Stimulated activated CD4-positive, alpha-beta T cell treated with anti-CD3 and anti-CD28 coated beads, Interleukin-15, amount 100 ng/mL, for 24 hours (primary cell): ENCODE results near the gene PLEKHA7.
A peak's percentile ranks its signal among the peaks of the same experiment; 100 is the strongest.
"Not testable (repeated sequence)": the region's sequence is repeated elsewhere in the genome, so short reads cannot be mapped to it uniquely, and the experiment has no call there.

Experiments
- DNase-seq: peaks from one replicate; pipeline ENCODE4 v3.0.0-alpha.2; 2020

Gene PLEKHA7

GRCh38 chr11:16935518-16936302 is 78.5 kb downstream of the PLEKHA7 start:
- peak; percentile 52 for DNase-seq

GRCh38 chr11:16933756-16934603 is 80.2 kb downstream of the PLEKHA7 start:
- no peak for DNase-seq

GRCh38 chr11:16933291-16933690 is 80.9 kb downstream of the PLEKHA7 start:
- DNase-seq: no peak

DNA sequence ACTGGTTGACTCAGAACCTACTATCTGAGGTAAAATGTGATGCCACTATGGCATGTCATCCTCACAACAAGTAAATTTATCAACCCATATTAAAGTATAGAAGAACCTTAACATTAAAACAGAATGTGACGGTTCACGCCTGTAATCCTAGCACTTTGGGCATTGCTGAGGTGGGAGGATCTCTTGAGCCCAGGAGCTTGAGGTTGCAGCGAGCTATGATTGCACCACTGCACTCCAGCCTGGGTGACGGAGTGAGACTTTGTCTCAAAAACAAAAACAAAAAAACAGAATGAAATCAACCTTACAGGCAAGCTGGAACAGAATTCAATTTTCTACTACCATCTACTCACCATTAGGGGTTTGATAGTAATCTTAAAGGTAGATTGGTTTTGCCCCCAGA is 86.2 kb downstream of the PLEKHA7 start:
- DNase-seq: no peak

GRCh38 chr11:16926883-16927626 is 87.2 kb downstream of the PLEKHA7 start:
- DNase-seq: no peak

DNA sequence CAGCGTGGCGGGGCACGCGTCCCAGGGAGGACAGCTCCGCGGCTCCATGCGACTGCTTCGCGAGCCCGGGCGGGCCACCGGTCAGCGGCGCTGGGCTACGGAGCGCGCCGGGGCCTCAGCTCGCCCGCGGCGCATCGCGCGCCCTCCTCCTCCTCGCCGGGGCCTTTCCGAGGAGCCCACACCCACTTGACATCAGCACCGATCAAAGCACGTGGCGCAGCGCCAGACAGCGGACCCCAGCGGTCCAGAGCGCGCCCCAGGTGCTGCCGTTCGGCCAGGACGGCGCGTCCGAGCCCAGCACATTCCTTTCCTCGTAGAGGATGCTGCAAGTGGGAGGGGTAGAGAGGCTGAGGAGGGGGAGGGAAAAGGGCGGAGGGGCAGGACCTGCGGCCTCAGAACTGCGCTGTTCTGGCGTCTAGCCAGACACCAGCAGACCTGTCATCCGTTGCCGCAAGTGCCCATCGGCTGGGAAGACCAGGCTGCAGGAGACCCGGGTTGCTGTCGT is 88.6 kb downstream of the PLEKHA7 start:
- DNase-seq: peak; percentile 46

DNA sequence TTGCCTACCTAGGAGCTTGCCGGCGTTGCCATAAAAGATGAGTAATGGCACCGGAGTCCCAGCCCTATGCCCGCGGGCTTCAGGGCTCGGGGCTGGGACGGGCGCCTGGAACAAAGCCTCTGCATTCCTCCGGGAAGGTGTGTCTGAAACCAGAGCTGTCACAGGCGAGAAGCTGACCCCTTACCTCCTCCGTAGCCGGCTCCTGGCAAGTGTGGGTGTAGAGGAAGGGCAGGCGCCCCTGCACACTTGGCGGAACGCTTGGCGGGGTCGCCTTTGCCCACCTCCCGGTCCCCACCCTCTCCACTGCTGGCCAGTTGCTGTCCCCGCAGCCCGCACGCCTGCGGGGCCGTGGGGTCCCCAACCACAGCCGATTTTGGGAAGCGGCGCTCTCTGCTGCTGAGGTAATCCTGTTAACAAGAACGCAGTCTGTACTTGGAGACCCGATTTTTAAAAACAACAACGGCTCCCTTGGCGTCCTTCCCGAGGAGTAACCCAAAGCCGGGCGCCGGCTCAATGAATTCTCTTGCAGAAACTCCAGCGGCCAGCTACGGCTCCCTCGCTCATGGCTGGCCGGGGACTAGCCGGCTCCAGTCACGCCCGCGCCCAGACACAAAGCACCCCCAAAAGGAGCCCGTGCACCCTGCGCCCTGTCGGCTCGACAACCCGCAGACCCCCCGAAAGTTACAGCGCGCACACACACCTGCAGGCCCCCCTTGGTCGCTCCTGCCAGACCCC is 89.2 kb downstream of the PLEKHA7 start:
- DNase-seq: no peak

- peak; percentile 31 for DNase-seq
Observed at GRCh38 chr11:16924462-16924825, 89.8 kb downstream of the PLEKHA7 start.

GRCh38 chr11:16923987-16924386 is 90.2 kb downstream of the PLEKHA7 start:
- no peak for DNase-seq

GRCh38 chr11:16921668-16922067 is 92.5 kb downstream of the PLEKHA7 start:
- DNase-seq: no peak

- no peak for DNase-seq
Observed at GRCh38 chr11:16921019-16921418, 93.2 kb downstream of the PLEKHA7 start.

DNA sequence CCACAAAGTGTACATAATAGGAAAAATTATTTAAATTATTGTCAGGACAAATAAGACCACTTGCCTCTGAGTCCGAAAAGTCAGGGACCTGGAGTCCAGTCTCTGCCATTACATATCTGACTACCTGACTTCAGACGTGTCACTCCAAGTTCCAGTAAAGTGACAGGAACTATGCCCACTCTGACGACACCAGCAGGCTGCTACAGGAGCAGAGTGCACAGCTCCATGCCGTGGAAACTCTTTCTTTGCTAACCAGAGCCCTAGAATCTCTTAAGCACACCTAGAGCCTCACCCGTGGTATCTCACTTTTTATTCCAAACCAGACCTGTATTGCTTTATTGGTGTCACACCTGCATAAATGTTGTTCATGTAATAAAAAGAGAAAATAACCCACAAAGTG is 93.7 kb downstream of the PLEKHA7 start:
- DNase-seq: no peak

- DNase-seq: not testable (repeated sequence)
Observed at GRCh38 chr11:16918543-16919182, 95.6 kb downstream of the PLEKHA7 start.

DNA sequence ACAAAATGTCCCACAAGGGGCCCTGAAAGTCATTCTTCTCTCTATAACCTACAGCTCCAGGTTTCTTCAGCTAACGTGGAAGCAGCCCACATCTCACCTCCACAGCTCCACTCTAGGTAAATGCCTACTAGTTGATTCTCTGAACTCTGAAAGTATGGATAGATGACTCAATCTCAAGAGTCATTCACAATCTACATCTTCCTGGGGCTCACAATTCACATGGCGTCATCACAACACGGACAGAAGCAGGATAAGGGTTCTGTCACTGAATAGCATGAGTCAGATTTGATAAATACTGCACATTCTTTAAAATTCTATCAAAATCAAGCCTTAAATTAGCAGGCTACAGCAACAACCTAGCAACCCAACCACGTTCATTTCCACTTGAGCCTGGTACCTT is 96.3 kb downstream of the PLEKHA7 start:
- DNase-seq: no peak

GRCh38 chr11:16912692-16913111 is 101.5 kb downstream of the PLEKHA7 start:
- no peak for DNase-seq

GRCh38 chr11:16911658-16912057 is 102.6 kb downstream of the PLEKHA7 start:
- no peak for DNase-seq

DNA sequence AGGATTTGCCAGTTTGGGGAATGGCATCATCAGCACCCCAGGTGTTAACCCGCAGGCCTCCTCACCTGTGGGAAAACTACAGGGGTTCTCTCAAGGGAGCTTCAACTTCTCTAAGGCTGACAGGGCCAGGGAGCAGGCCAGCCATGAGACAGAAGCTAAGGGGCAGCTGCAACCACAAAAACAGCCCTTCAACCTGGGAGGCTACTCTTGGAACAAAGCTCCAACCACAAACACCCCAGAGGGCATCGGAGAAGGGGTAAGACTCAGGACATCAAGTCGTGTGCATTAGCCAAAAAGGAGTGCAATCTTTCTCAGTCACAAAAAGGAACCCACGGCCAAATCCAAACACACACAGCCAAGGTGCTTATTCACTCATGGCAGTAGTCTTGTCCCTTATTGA is 103.0 kb downstream of the PLEKHA7 start:
- no peak for DNase-seq

GRCh38 chr11:16909359-16910035 is 104.7 kb downstream of the PLEKHA7 start:
- no peak for DNase-seq

- no peak for DNase-seq
Observed at GRCh38 chr11:16905375-16905774, 108.8 kb downstream of the PLEKHA7 start.

DNA sequence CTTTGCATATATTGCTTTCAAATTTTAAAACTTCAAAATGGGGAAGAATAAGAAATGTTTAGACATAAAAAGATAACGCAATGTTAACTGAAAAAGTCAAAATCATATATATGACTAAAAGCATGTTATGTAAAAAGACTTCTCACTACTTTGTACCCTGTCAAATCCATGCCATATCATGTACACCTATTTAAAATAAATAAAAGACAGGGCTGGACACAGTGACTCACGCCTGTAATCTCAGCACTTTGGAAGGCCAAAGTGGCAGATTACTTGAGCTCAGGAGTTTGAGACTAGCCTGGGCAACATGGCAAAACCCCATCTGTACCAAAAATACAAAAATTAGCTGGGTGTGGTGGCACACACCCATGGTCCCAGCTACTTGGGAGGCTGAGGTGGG is 109.5 kb downstream of the PLEKHA7 start:
- DNase-seq: not testable (repeated sequence)

GRCh38 chr11:16902781-16903378 is 111.3 kb downstream of the PLEKHA7 start:
- peak; percentile 29 for DNase-seq
